GM23338 (cell line): ENCODE data around the gene PAGR1. TPM values are rescaled to one million over a fixed set of nuclear protein-coding genes. Genes with fewer than 3 reads are reported as not detected.
"Not testable (repeated sequence)": the region's sequence is repeated elsewhere in the genome, so short reads cannot be mapped to it uniquely, and the experiment has no call there.

ENCODE experiments used
- ATAC-seq: fragments of 200-7000 bp; cut with Tn5 transposase; 3 replicates; pipeline ENCODE4 v1.9.1; 2020
- DNase-seq: peaks from one replicate; pipeline ENCODE4 v3.0.0-alpha.2; 2015; ENCODE audit warnings: low spot score
- H2AFZ ChIP-seq: fragments of 200-600 bp; sonication (generic); 2 replicates; pipeline ENCODE4 v1.8.0; 2016; ENCODE audit warnings: antibody characterized with exemption, mild to moderate bottlenecking, moderate library complexity
- H3F3A ChIP-seq: fragments of 200-600 bp; sonication (generic); replicated peaks from 2 replicates; pipeline ENCODE4 v1.8.0; 2017; ENCODE audit warnings: antibody characterized with exemption, mixed run types, low read depth
- H3K27ac ChIP-seq: fragments of 200-600 bp; sonication (generic); 2 replicates; pipeline ENCODE4 v1.6.1; 2016; ENCODE audit warnings: low read depth
- H3K27me3 ChIP-seq: fragments of 200-600 bp; sonication (generic); 2 replicates; pipeline ENCODE4 v1.8.0; 2016; ENCODE audit warnings: mild to moderate bottlenecking, mixed run types, moderate library complexity; ENCODE audit not compliant: insufficient read depth
- H3K36me3 ChIP-seq: fragments of 200-600 bp; sonication (generic); 2 replicates; pipeline ENCODE4 v1.8.0; 2016; ENCODE audit warnings: mild to moderate bottlenecking; ENCODE audit not compliant: insufficient read depth
- H3K4me1 ChIP-seq: fragments of 200-600 bp; sonication (generic); 2 replicates; pipeline ENCODE4 v1.8.0; 2016; ENCODE audit warnings: mild to moderate bottlenecking, moderate library complexity; ENCODE audit not compliant: insufficient read depth
- H3K4me2 ChIP-seq: fragments of 200-600 bp; sonication (generic); 2 replicates; pipeline ENCODE4 v1.7.1; 2017; ENCODE audit warnings: mixed run types
- H3K4me3 ChIP-seq: fragments of 200-600 bp; sonication (generic); 2 replicates; pipeline ENCODE4 v1.6.1; 2016; ENCODE audit warnings: mixed run types
- H3K79me2 ChIP-seq: fragments of 200-600 bp; sonication (generic); replicated peaks from 2 replicates; pipeline ENCODE4 v1.8.0; 2017; ENCODE audit warnings: mild to moderate bottlenecking; ENCODE audit not compliant: insufficient read depth
- H3K9me2 ChIP-seq: fragments of 200-600 bp; sonication (generic); 2 replicates; pipeline ENCODE4 v1.8.0; 2017; ENCODE audit not compliant: insufficient read depth
- H4K20me1 ChIP-seq: fragments of 200-600 bp; sonication (generic); replicated peaks from 2 replicates; pipeline ENCODE4 v1.8.0; 2017; ENCODE audit warnings: mild to moderate bottlenecking; ENCODE audit not compliant: insufficient read depth
- H3K27ac Mint-ChIP-seq: 2 replicates; pipeline ENCODE4 v1.8.0; 2020; ENCODE audit warnings: inconsistent platforms, mild to moderate bottlenecking, moderate library complexity, mixed read lengths
- H3K27me3 Mint-ChIP-seq: 3 replicates; pipeline ENCODE4 v1.8.0; 2022; ENCODE audit warnings: low read depth, mild to moderate bottlenecking, moderate library complexity, mixed read lengths, inconsistent platforms; ENCODE audit not compliant: insufficient read depth, poor library complexity
- H3K36me3 Mint-ChIP-seq: 3 replicates; pipeline ENCODE4 v1.8.0; 2021; ENCODE audit warnings: low read depth, mild to moderate bottlenecking, inconsistent platforms, moderate library complexity, mixed read lengths
- H3K4me1 Mint-ChIP-seq: 3 replicates; pipeline ENCODE4 v1.8.0; 2020; ENCODE audit warnings: mild to moderate bottlenecking, inconsistent platforms, mixed read lengths
- H3K4me3 Mint-ChIP-seq: 3 replicates; pipeline ENCODE4 v1.8.0; 2021; ENCODE audit warnings: moderate library complexity, mild to moderate bottlenecking, inconsistent platforms, mixed read lengths
- H3K9me3 Mint-ChIP-seq: 3 replicates; pipeline ENCODE4 v1.8.0; 2020; ENCODE audit warnings: moderate library complexity, mild to moderate bottlenecking, inconsistent platforms, mixed read lengths
- CREB1 ChIP-seq: fragments of 250-450 bp; sonication (Bioruptor Pico); IDR thresholded peaks from 2 replicates; pipeline ENCODE4 v1.5.0; 2020; ENCODE audit warnings: low read depth, mild to moderate bottlenecking, moderate library complexity
- EZH2 ChIP-seq: fragments of 200-600 bp; sonication (generic); IDR thresholded peaks from one replicate; pipeline ENCODE4 v1.8.0; 2017; ENCODE audit warnings: antibody characterized with exemption, mild to moderate bottlenecking, low read depth; ENCODE audit not compliant: unreplicated experiment
- NANOG ChIP-seq: IDR thresholded peaks from 2 replicates; pipeline ENCODE4 v1.6.1; 2016; ENCODE audit warnings: antibody characterized with exemption, borderline replicate concordance
- POLR2AphosphoS5 ChIP-seq: IDR thresholded peaks from 2 replicates; pipeline ENCODE4 v1.6.1; 2016; ENCODE audit warnings: antibody characterized with exemption, low read depth
- polyA plus RNA-seq: library from polyadenylated mRNA; unstranded; fragments of >200 nt; fragmentation: Nextera tagmentation; extraction: Ambion mirVana; gene quantifications from 2 replicates; pipeline ENCODE4 v1.2.1, GENCODE V29; 2016
- total RNA-seq: library from RNA; depleted of rRNA; stranded (reverse); fragments of >200 nt; shearing (Covaris generic); gene quantifications from 2 replicates; pipeline ENCODE4 v1.2.3, GENCODE V29; 2014
- TF ChIP-seq, protein P1 (sequence below), 2 experiments: fragments of 200-600 bp in 1 of 2; sonication (generic) in 1 of 2; conservative IDR thresholded peaks; 2 replicates each; pipeline versions ENCODE4 v1.5.1 to v1.6.1; 2016 to 2017; ENCODE audit warnings: antibody characterized with exemption in 2 of 2, low read depth in 2 of 2, mild to moderate bottlenecking in 2 of 2, moderate library complexity in 1 of 2
- TF ChIP-seq, protein P2 (sequence below): IDR thresholded peaks from one replicate; pipeline ENCODE4 v1.6.1; 2018; ENCODE audit warnings: antibody characterized with exemption; ENCODE audit not compliant: unreplicated experiment

PAGR1 gene
- total and polyA plus RNA-seq, 2 experiments from 2014 or later = 67.6 to 78.7 TPM

DNA sequence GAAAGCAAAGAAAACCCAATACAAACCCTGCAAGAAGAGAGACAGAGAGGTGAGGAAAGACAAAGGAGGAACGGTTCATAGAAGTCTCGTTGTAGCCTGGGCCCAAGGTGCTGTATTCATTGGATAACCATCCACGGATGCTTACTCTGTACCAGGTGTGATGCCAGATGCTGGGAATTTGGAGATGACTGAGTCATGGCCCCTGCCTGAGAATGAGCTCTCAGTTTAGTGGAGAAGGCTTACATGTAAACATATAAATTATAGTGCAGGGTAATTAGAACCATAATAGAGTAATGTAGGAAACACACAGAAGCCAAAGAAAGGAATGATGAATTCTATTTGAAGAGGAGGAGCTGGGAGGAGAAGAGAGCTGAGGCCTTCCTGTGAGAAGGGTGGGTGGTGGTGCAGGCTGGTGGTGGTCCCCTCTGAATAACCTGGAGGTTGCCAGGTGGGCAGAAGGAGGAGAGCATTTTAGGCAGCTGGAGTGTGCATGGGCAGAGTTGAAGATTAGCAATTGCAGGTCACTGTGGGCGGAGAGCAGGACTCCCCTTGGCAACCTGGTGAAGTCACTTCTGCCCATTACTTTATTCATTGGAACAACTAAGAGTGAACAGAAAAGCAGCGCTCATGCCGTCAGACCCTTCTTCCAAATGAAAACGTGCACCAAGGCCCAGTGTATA, 45.6 kb upstream of the PAGR1 start:
- Histone ChIP-seq H3K4me2 (no peak overlapping the region), H3K27me3 (no peaks in the 10 kb centered on the region), H3K79me2 (no peaks in the 10 kb centered on the region), H3F3A (no peaks in the 10 kb centered on the region), H3K9me2 (no peaks in the 10 kb centered on the region), H3K4me3 (no peak overlapping the region), H3K4me1 (no peaks in the 10 kb centered on the region), H2AFZ (peak overlapping the region; percentile 23; the same call in 1 of the 2 replicates), H4K20me1 (no peaks in the 10 kb centered on the region), H3K27ac (no peak overlapping the region), H3K36me3 (no peaks in the 10 kb centered on the region)
- H3K9me3 Mint-ChIP-seq = no peaks in the 10 kb centered on the region; the same call in 2 of the 3 replicates
- ATAC-seq (no peak), DNase-seq (no peak)
- peaks cover 6% of the 10 kb centered on the region; the same call in 1 of the 3 replicates for H3K4me1 Mint-ChIP-seq
- no peak overlapping the region for H3K4me3 Mint-ChIP-seq
- peaks cover 7% of the 10 kb centered on the region for H3K27me3 Mint-ChIP-seq
- H3K27ac Mint-ChIP-seq = no peak overlapping the region
- no peaks in the 10 kb centered on the region for H3K36me3 Mint-ChIP-seq
- TF ChIP-seq POLR2AphosphoS5 (no peak), EZH2 (no peak)

DNA sequence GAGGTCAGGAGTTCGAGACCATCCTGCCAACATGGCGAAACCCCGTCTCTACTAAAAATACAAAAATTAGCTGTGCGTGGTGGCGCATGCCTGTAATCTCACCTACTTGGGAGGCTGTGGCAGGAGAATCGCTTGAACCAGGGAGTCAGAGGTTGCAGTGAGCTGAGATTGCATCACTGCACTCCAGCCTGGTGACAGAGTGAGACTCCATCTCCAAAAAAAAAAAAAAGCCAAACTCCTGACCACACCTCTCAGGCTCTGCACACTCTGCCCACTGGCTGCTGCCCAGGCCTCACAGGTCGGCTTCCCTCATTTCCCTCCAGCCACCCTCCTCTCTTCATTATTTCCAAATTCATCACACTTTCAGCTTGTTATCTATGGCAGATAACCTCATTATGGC, 43.6 kb upstream of the PAGR1 start:
- not testable (repeated sequence) for ATAC-seq

DNA sequence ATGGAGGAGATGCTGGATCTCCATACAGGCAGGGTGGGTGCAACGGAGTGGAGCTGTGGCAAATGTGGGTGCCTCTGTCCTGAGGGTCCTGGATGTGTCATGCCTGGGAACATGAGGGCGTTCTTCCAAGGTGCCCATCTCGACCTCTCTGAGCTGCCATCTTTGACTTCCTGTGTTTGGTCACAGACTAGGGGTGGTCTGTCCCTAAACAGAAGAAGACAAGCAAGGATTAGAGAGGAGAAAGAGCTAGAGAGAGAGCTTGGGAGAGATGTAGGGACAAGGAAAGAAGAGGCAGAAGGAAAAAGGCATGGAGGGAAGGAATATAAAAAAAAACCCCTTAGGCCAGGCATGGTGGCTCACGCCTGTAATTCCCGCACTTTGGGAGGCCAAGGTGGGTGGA, 41.2 kb upstream of the PAGR1 start:
- Histone ChIP-seq H3K4me2 (no peak overlapping the region), H3K79me2 (no peaks in the 10 kb centered on the region), H3K9me2 (peaks cover 5% of the 10 kb centered on the region; the same call in 1 of the 2 replicates), H3K4me3 (no peak overlapping the region), H3K27ac (no peak overlapping the region), H3F3A (no peaks in the 10 kb centered on the region), H3K36me3 (no peaks in the 10 kb centered on the region), H4K20me1 (no peaks in the 10 kb centered on the region), H3K4me1 (no peaks in the 10 kb centered on the region), H2AFZ (no peak overlapping the region), H3K27me3 (no peaks in the 10 kb centered on the region)
- Mint-ChIP-seq H3K27ac (no peak overlapping the region), H3K27me3 (peaks cover 13% of the 10 kb centered on the region), H3K4me3 (no peak overlapping the region), H3K36me3 (no peaks in the 10 kb centered on the region), H3K9me3 (no peaks in the 10 kb centered on the region; the same call in 2 of the 3 replicates), H3K4me1 (peaks cover 13% of the 10 kb centered on the region)
- DNase-seq (no peak), ATAC-seq (no peak)
- TF ChIP-seq, protein P1, sequence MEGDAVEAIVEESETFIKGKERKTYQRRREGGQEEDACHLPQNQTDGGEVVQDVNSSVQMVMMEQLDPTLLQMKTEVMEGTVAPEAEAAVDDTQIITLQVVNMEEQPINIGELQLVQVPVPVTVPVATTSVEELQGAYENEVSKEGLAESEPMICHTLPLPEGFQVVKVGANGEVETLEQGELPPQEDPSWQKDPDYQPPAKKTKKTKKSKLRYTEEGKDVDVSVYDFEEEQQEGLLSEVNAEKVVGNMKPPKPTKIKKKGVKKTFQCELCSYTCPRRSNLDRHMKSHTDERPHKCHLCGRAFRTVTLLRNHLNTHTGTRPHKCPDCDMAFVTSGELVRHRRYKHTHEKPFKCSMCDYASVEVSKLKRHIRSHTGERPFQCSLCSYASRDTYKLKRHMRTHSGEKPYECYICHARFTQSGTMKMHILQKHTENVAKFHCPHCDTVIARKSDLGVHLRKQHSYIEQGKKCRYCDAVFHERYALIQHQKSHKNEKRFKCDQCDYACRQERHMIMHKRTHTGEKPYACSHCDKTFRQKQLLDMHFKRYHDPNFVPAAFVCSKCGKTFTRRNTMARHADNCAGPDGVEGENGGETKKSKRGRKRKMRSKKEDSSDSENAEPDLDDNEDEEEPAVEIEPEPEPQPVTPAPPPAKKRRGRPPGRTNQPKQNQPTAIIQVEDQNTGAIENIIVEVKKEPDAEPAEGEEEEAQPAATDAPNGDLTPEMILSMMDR (conservative IDR thresholded peaks at IDR 0.05; ENCODE audit: low read depth in 2 of 2) = no peak
- TF ChIP-seq, protein P2, sequence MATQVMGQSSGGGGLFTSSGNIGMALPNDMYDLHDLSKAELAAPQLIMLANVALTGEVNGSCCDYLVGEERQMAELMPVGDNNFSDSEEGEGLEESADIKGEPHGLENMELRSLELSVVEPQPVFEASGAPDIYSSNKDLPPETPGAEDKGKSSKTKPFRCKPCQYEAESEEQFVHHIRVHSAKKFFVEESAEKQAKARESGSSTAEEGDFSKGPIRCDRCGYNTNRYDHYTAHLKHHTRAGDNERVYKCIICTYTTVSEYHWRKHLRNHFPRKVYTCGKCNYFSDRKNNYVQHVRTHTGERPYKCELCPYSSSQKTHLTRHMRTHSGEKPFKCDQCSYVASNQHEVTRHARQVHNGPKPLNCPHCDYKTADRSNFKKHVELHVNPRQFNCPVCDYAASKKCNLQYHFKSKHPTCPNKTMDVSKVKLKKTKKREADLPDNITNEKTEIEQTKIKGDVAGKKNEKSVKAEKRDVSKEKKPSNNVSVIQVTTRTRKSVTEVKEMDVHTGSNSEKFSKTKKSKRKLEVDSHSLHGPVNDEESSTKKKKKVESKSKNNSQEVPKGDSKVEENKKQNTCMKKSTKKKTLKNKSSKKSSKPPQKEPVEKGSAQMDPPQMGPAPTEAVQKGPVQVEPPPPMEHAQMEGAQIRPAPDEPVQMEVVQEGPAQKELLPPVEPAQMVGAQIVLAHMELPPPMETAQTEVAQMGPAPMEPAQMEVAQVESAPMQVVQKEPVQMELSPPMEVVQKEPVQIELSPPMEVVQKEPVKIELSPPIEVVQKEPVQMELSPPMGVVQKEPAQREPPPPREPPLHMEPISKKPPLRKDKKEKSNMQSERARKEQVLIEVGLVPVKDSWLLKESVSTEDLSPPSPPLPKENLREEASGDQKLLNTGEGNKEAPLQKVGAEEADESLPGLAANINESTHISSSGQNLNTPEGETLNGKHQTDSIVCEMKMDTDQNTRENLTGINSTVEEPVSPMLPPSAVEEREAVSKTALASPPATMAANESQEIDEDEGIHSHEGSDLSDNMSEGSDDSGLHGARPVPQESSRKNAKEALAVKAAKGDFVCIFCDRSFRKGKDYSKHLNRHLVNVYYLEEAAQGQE = no peak
- TF ChIP-seq CREB1 (no peak), NANOG (no peak)

More for the DNA sequence above, 43.6 kb upstream of the PAGR1 start:
- H3K4me3 ChIP-seq, H3K4me1 ChIP-seq, H3K27me3 ChIP-seq, H3K4me2 ChIP-seq, H4K20me1 ChIP-seq, H3K9me2 ChIP-seq, H3K36me3 Mint-ChIP-seq, H3K4me3 Mint-ChIP-seq, H3K27me3 Mint-ChIP-seq, H3K36me3 ChIP-seq, H3F3A ChIP-seq, H3K79me2 ChIP-seq, DNase-seq, H3K27ac Mint-ChIP-seq, H3K27ac ChIP-seq, H3K9me3 Mint-ChIP-seq, H3K4me1 Mint-ChIP-seq: not testable (repeated sequence)
- peak overlapping the region; percentile 76 for H2AFZ ChIP-seq
